Endometrial microvascular endothelial cells (primary cell): ENCODE data around the gene MKI67. TPM values are rescaled to one million over a fixed set of nuclear protein-coding genes. Genes with fewer than 3 reads are reported as not detected.
"Not testable (repeated sequence)": the region's sequence is repeated elsewhere in the genome, so short reads cannot be mapped to it uniquely, and the experiment has no call there.

Source experiments
- in situ Hi-C: cut with HindIII; loops from 2 replicates; pipeline ENCODE4 v1.10.0; 2017; ENCODE audit warnings: low sequenced_read_pairs, low pct_unique_long_range_greater_than_20kb; ENCODE audit errors: inconsistent ontology term
- total RNA-seq: library from RNA; depleted of rRNA; stranded (reverse); fragments of >200 nt; gene quantifications from one replicate; pipeline ENCODE4 v1.2.3, GENCODE V29; 2015; ENCODE audit errors: inconsistent ontology term

Gene MKI67
- total RNA-seq, 1 donor from 2014 or later = 43.8 TPM

DNA sequence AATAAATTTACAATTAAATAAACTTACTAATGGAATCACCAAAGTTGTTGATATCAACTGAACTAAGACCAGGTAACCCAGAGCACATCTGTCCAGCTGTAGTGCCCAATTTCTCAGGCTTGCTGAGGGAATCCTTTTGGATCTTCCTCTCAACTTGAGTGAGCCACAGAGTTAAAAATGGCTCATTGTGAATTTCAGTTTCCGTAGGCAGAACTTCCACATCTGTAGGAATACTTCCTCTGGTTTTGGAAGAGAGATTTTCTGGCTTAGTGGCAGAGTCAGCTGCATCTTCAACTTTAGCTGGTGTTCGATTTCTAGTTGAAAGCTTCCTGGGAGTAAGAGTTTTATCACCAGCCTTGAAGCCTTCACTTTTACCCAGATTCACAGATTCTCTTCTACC, 11.3 kb downstream of the MKI67 start:
- in situ Hi-C loops = no loop called here

DNA sequence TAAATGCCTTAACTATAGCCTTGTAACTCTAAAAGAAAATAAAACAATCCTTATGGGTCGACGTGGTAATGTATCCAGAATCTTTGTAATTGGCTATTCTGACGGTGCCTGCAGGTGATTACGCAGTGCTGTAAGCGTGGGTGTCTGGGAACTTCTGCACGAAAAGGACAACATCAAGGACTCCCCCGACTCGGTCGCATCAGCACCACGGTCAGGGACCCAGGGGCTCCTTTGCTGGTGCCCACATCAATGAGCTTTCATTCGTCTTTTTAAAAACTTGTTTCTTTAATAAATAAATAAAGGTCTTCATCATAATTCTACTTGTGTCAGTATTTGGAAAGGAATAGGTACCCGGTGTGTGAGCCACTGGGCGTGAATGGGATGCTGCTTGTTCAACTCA, 13.2 kb downstream of the MKI67 start:
- in situ Hi-C loops = no loop called here

DNA sequence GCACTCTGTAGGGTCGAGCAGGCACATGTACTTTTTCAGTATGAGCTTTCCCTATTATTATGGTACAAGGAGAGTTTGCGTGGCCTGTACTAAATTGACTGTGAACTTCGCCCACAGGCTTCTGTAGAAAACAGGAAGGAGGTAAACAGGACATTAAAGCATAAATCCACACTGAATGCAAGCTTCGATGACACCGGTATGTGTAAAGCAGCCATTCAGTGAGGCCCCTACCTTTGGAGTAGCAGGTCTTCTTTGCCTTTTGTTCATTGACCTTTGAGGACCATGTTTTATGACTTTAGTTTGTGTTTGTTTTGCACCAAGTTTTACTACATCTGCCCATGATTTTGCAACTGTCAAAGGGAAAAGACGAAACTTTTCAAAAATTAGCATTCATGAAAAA, 14.5 kb downstream of the MKI67 start:
- in situ Hi-C loops = no loop called here

DNA sequence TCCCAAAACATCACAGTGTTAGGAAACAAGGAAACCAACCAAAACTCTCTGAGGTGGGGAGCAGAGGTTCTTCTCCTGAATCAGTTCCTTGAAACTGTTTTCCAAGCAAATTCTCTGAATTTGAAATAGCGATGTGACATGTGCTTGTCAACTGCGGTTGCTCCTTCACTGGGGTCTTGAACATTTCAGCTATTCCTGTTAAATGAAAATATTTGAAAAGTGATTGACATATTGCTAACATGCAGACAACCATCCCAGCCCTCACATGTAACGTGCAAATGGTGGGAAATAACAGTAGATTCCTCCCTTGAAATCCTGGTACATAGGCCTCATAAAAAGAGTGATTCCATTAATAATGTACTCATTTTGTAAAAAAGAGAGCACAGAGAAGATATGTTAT, 15.9 kb downstream of the MKI67 start:
- in situ Hi-C loops = no loop called here

DNA sequence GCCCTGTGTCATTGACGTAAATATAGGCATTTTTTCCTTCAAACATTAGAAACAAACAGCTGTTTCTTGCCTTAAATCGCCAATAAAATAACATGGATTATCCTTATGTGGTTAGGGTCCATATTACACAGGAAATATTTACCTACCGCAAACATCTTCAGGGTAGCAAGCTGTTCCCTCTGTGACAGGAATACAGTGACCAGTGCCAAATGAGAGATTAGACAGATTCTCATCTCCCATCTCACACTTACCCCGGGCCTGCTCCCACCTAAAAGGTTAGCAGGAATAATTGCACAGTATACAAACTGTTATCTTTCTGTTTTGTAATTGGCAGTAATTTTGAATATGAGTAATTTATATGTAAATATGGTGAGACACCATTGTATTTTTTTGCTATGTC, 16.5 kb downstream of the MKI67 start:
- in situ Hi-C loops = no loop called here

DNA sequence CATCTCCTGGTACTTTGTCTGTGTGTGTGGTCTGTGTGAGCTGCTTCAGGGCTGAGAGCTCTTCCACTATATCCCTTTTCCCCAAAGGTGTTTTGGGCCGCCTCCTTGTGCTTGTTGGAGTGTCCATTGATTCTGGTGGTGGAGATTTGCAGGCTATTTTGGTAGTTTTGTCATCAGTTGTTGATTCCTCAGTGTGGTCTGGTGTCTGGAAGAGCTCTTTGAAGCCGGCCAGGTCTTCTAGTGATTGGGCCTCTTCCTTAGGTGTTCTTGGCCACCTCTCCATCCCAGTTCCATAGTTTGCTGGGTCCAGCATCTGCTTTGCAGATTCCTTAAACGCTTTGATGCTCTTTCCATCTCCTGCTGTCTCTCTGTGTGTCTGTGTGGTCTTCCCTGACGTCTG, 20.8 kb downstream of the MKI67 start:
- in situ Hi-C loops = no loop called here

DNA sequence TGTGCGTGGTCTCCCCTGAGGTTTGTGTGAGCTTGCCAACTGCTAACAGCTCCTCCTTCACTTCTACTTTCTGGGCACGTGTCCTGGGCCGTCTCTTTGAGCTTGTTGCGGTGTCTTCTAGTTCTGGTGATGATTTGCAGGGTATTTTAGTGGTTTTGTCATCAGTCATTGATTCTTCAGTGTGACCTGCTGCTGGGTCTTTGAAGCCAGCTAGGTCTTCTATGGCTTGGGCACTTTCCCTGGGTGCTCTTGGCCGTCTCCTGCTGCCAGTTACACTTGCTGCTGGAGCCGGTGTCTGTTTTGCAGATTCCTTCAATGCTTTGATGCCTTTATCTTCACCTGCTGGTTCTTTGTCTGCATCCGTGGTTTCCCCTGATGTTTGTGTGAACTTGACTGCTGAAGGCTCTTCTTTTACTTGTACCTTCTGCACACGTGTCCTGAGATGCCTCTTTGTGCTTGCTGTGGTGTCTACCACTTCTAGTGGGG, 23.0 kb downstream of the MKI67 start:
- in situ Hi-C loops = no loop called here

DNA sequence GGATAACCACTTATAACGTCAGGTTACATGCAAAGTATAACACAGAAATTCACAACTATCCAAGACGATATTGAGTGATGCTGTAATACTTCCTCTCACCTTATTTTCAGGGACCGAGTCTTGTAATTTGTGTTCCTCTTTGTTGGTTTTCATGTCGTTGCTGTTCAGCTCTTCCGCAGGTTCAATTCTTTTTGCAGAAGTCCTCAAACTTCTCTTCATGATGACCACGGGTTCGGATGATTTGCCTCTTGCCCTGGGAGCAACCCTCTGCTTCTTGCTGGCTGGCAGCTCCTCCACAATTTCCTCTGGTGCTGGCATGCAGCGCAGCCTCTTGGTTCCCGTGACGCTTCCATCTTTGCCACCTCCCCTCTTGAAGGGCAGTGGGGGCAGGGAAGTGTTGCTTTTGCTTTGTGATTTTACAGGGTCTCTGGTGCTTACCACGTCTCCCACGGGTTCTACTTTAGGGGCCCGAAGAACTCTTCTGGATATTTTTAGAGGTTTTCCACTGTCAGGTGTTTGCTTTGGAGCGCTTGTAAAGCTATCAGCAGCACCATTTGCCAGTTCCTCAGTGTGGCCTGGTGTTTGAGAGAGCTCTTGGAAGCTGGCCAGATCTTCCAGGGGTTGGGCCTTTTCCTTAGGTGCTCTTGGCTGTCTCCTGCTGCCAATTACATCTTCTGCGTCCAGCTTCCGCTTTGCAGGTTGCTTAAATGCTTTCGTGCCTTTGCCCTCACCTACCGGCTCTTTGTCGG, 23.6 kb downstream of the MKI67 start:
- in situ Hi-C loops = no loop called here

DNA sequence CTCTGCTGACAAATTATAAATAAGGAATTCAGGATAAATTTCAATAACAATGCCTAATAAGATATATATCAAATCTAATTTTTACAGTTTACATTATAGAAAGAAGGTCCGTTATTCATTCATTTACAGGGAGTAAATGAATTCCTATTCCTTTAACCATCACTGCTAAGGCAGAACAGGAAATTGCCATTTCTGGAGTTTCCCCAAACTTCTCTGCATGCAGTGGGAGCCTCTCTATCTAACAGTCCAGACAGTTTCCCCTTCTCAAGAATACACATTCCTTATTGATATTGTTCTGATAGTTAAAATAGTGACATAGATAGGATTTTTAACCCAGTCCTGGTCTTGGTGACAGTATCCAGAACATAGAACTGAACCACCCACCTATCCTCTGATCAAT, 24.3 kb downstream of the MKI67 start:
- in situ Hi-C loops = no loop called here

DNA sequence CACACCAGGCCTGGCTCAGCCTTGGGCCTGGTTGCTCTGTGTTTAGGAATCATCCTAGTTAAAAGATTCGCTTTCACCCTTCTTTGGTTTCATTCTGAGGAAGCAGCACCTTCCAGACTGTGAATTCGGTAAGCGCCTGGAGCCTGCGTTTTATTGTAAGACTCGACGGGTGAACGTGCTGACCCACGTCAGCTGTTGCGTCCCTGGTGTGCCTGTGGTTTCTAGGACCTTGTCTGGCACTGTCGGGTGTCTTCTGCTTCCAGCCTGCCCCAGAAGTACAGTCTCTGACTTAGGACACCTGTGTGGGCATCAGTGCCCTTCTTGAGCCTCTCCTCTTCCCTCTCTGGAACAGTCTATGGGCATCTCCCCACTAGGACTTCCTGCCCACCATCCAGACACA, 26.3 kb downstream of the MKI67 start:
- in situ Hi-C loops = no loop called here

DNA sequence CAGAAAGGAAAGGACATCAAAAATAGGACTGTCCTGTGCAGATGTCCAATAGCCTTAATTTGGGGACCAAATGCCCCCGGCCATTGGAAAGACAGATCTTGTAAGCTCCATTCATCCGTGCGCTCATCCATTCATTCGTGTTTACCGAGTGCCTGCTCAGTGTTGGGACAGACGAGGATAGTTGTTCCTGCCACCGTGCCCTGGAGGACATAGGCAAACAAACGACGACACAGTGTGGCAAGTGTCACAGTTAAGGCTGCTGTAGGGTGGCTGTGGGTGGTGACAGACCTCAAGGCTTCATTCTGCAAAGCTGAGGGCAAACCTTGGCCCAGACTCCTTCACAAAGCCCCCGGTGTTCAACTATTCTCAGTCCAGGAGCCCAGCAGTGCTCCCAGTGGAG, 27.6 kb downstream of the MKI67 start:
- in situ Hi-C loops = no loop called here

DNA sequence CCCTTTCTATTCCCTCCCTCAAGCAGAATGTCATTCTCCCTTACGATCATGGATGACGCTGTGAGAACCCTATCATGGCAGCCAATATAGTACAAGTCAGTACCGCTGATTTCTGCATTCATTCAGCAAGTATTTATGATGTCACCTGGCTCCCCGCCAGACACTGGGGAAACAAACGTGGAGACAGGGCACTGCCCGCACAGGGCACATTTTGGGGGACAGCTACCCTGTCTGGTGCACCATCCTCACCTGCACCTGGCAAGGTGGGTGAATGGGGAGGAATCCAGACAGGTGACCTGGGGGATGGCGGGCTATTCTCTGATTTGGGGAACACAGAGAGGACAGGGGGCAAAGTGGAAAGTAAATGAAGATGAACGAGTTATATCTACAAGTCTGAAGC, 28.4 kb downstream of the MKI67 start:
- in situ Hi-C loops = no loop called here

DNA sequence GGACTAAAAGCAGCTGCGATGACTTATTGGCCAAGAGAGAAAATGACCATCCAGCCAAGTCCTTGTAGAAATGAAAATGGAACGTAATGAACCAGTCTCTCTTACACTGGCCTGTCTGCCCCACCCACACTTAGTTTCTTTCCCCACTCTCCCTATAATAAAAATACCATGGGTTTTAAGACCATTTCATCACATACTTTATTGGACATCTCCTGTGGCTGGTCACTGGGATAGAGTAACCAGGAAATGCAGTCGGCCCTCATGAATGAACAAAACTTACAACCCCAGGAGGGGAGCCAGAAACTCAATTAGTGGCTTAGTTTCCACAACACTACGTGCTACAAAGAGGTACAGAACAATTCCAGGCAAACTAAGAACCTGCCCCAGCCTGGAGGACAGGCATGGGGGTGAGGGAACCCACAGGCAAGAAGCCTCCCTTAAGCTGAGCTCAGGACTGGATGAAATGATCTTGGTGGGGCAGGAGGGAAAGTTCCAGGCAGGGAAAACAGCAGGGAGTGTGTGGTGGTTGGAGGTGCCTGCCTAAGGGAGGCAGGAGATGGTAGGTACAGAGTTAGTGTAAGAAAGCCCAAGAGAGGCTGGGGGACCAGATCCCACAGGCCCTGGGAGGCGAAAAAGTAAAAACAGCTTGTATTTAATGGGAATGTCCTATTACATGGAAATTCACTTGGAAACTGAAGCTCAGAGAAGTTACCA, 29.6 kb downstream of the MKI67 start:
- in situ Hi-C loops = no loop called here

DNA sequence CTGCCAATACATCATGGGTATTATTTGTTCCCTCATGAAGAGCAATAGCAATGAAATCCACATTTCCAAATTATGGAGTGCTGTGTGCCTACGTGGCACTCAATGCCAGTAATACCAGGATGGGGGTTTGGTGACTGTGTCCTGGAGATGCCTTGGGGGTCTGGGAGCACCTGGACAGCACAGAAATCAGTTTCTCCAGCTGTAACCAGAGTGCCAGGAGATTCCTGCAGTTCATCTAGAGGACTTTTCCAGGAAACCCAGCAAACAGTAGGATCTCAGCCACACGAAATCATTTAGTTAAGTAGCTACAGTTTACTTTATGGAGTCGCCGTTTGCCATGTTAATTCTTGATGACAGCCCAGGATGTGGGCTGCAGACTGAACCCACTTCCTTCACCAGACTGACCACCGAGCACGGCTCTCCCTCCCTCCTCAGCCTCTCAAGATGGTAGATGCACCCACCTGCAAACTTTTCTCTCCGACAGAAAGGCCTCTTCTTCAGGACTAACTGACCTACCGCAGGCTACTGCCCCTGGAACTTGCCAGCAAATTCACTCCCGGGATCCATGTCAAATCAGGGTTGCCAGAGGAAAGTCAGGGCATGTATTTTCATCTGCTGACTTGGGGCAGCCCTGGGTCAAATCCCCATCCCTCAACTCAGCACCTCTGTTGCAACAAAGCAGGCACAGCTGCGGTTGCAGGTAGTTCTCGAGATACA, 30.3 kb downstream of the MKI67 start:
- in situ Hi-C loops = no loop called here

DNA sequence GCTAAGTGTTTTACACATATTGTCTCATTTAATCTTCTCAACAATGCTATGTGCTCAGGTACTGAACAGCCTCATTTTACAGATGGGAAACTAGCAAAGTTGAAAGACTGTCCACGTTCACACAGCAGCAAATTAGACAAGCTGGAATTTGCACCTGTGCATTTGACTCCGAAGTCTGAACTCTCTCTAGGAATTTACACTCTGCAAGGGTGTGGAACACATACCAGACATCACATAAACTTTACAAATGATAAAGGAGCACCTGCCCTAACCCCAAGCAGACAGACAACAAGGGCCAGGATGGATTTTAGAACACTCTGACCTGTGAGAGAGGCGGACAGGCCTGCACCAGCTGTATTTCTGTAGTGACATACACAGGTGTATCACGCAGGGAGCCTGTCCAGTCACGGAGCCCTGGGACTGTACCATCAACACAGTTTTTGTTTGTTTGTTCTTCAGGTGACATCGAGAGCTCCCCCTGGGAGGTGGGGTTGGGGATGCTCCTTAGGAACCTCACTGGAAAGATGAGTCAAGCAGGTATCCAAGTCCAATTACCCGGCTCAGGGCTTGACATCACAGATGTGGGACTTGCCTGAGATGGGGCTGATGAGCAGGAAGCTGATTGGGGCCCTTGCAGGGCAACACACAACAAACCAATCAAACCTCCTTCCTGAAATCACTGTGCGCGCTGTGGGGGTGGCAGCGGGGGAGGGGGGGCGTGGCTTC, 31.0 kb downstream of the MKI67 start:
- in situ Hi-C loops = no loop called here

DNA sequence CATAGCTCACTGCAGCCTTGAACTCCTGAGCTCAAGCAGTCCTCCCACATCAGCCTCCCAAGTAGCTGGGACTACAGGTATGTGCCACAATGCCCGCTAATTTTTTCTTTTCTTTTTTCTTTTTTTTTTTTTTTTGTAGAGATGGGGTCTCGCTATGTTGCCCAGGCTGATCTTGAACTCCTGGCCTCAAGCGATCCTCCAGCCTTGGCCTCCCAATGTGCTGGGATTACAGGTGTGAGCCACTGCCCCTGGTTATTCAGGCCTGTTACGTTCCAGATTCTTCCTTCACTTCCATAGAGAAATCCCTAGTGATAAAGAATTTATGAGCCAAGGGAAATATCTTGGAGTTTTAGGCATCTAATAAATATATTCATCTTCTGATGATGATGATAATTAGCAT, 31.6 kb downstream of the MKI67 start:
- in situ Hi-C loops = not testable (repeated sequence)

DNA sequence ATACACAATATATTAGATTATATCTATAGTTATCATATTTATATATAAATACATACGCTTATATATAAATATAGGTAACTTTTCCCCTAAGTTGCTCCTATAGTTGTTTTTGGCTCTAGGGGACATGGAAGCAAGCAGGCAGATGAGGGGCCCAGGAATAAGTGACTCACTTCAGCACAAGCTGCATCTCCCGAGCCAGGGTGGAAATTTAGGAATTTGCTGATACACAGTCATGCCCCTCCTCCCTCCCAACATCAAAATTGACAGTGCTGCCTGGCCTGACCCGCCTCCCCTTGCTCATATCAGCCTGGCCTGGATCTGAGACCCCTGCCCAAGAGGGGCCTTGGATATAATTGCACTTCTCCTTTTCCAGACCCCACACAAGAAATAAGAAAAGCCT, 33.8 kb downstream of the MKI67 start:
- in situ Hi-C loops = no loop called here

DNA sequence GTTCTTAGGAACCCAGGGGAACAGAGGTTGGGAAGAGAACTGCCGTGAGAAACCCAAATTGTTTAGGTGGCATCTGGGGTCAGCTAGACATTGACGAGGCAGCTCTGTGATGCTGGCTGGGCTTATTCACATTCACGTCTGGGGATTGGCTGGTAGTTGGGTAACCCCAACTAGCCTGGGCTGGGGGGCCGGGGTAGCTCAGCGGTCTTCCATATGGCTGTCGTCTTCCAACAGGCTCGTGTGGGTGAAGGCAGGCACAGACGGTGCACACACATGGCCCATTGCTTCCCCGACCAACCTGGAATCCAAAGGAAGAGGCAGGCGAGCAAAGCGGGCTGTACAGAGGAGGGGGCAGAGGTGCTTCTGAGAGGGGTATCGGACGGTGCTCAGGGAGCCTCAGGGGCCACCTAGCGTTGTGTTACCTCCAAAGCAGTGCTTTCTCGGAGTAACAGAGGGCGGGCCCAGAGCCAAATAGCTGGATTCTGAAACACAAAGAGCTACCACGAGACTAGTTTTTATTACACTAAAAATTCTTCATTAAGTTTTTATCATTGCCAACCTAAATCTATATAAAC, 34.5 kb downstream of the MKI67 start:
- in situ Hi-C loops = no loop called here
